ENCODE results near the gene LRRC1.

The LRRC1 gene

DNA sequence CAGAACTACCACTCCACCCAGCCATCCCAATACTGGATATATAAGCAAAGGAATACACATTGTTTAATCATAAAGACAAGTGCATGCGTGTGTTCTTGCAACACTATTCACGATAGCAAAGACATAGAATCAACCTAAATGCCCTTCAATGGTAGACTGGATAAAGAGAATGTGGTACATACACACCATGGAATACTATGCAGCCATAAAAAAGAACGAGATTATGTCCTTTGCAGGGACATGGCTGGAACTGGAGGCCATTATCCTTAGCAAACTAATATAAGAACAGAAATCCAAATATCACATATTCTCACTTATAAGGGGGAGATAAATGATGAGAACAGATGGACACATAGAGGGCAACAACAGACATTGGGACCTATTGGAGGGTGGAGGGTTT lies 156.6 kb downstream of the LRRC1 start:
- H3K27ac Mint-ChIP-seq, result no peak overlapping the region
- no peaks in the 10 kb centered on the region for H3K9me3 Mint-ChIP-seq
- no peak for DNase-seq (ENCODE audit: low spot score)
- H3K27me3 Mint-ChIP-seq (ENCODE audit: low read depth), result peaks cover 18% of the 10 kb centered on the region
- no peaks in the 10 kb centered on the region for H3K4me1 Mint-ChIP-seq (ENCODE audit: low read depth)
- no peak overlapping the region for H3K4me3 Mint-ChIP-seq
- no peaks in the 10 kb centered on the region for H3K36me3 Mint-ChIP-seq (ENCODE audit: low read depth)

DNA sequence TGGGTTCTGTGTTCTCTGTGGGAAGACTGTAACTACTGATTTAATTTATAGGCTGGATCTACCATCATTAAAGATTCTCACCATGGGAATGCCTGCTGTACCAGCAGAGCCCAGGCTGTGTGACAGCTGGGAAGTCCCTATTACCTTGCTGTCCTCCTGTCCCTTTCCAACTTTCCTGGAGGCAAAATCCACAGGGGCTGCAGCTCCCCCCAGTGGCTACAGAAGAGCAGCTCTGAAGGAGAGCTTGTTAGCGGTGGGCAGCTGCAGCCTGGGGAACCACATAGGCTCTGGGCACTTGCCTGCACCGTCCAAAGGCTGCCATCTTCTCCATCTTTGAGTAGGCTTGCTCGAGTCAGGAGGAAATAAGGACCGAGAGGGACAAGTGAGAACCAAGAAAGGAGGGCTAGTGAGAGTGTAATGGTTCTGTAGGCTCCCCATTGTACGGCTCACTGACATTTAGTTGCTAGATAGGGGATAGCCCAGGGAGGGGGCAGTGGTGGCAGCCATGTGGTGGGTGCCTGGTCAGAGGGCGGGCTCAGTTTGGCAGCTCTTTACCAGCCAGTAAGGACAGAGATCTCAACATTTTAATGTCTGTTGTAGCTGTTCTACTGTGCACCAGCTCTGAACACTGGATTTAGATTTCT lies 161.4 kb downstream of the LRRC1 start:
- no peak overlapping the region for H3K27ac Mint-ChIP-seq
- H3K27me3 Mint-ChIP-seq (ENCODE audit: low read depth), result peaks cover 6% of the 10 kb centered on the region
- no peaks in the 10 kb centered on the region for H3K9me3 Mint-ChIP-seq
- no peaks in the 10 kb centered on the region for H3K4me1 Mint-ChIP-seq (ENCODE audit: low read depth)
- no peaks in the 10 kb centered on the region for H3K36me3 Mint-ChIP-seq (ENCODE audit: low read depth)
- H3K4me3 Mint-ChIP-seq, result no peak overlapping the region
- peak; percentile 6 for DNase-seq (ENCODE audit: low spot score)

DNA sequence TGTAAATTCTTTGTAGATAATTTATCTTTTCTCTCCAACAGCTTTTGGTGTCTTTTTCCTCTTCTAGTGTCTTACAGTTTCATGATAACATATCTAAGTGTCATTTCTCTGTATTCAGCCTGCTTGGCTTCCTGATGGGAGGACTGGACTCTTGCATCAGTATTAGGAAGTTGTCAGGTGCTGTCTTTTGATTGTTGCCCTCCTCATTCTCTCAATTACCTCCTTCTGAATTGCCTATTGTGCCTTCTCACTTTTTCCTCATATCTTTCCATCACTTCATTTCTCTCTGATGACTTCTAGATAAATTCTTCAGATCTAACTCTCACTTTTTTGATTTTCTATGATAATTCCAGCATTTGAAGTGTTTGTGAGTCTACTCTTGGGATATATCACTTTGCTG lies 162.0 kb downstream of the LRRC1 start:
- H3K9me3 Mint-ChIP-seq, result no peaks in the 10 kb centered on the region
- DNase-seq (ENCODE audit: low spot score), result no peak
- no peaks in the 10 kb centered on the region for H3K4me1 Mint-ChIP-seq (ENCODE audit: low read depth)
- H3K4me3 Mint-ChIP-seq, result no peak overlapping the region
- H3K27me3 Mint-ChIP-seq (ENCODE audit: low read depth), result peaks cover 6% of the 10 kb centered on the region
- H3K27ac Mint-ChIP-seq, result no peak overlapping the region
- no peaks in the 10 kb centered on the region for H3K36me3 Mint-ChIP-seq (ENCODE audit: low read depth)

DNA sequence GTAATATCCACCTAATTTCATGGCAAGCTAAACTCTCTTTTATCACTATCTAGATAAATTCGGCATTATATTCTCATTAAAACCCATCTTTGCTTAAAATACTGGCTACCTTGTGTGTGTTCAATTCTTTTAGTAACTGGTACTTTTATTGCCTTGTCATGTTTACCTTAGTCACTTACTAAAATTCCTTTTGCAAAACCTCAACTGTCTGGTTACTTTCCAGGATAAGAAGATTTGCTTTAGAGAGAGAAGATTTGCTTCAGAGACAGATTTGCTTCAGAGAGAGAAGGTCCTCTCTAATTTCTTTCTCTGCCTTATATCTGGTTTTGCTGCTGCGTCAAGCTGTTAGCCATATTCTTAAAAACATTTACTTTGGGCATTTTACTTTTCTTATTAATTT lies 164.9 kb downstream of the LRRC1 start:
- Mint-ChIP-seq H3K36me3 (ENCODE audit: low read depth) (no peaks in the 10 kb centered on the region), H3K27ac (no peak overlapping the region), H3K27me3 (ENCODE audit: low read depth) (peaks cover 6% of the 10 kb centered on the region), H3K9me3 (no peaks in the 10 kb centered on the region), H3K4me3 (no peak overlapping the region), H3K4me1 (ENCODE audit: low read depth) (no peaks in the 10 kb centered on the region)
- DNase-seq (ENCODE audit: low spot score), result no peak

DNA sequence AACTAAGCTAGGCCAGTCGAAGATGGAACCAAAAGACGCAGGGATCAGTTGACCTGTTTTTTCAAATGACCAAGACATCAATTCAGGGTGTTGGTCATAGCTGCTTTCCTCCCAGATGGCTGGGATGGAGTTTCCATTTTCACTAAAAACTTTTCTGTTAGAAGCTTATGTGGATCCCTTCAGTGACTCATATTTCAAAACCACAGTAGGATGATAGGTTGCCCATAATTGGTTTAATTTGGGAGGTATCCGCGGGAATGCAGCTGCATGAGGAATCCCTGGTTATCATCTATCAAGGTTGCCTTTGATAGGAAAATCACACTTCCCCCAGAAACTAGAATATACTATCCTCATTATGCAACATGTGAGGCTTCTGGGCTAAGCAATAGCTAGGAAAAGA lies 165.5 kb downstream of the LRRC1 start:
- H3K36me3 Mint-ChIP-seq (ENCODE audit: low read depth), result no peaks in the 10 kb centered on the region
- no peaks in the 10 kb centered on the region for H3K4me1 Mint-ChIP-seq (ENCODE audit: low read depth)
- no peak overlapping the region for H3K4me3 Mint-ChIP-seq
- H3K27ac Mint-ChIP-seq, result no peak overlapping the region
- no peaks in the 10 kb centered on the region for H3K9me3 Mint-ChIP-seq
- no peak for DNase-seq (ENCODE audit: low spot score)
- H3K27me3 Mint-ChIP-seq (ENCODE audit: low read depth), result peaks cover 6% of the 10 kb centered on the region

DNA sequence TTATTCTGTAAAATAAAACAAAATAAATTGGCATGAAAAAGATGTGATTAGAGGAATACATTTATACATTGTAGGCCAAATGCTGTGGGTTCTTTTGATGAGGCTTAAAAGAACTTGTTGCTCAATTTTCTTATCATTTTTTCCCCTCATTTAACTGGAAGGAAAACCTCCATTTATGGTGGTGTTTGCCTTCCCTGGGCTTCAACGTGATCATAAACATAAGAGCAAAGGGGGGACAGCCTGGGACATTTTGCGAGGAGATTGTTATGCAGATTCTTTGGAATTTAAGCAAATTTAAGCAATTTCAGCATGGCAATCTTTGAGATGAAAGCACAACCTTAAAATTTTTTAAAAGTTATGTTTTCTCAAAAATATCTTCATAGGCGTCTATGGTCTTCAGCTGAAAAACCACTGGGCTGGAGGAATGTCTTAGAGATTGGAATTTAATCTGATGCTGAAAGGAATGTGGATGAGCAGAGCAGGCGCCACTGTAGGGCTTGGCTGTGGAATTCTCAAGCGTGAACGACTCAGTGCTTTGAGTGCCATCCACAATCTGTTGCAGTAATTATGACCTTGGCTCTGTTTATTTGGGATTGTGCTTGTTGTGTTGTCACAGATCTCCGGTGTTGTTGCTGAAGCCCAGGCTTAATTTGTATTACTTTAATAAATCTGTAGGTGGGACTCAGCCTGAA lies 167.0 kb downstream of the LRRC1 start:
- H3K27me3 Mint-ChIP-seq (ENCODE audit: low read depth), result peaks cover 2% of the 10 kb centered on the region
- no peaks in the 10 kb centered on the region for H3K4me1 Mint-ChIP-seq (ENCODE audit: low read depth)
- no peak overlapping the region for H3K27ac Mint-ChIP-seq
- H3K9me3 Mint-ChIP-seq, result no peaks in the 10 kb centered on the region
- H3K36me3 Mint-ChIP-seq (ENCODE audit: low read depth), result no peaks in the 10 kb centered on the region
- no peak overlapping the region for H3K4me3 Mint-ChIP-seq
- no peak for DNase-seq (ENCODE audit: low spot score)

DNA sequence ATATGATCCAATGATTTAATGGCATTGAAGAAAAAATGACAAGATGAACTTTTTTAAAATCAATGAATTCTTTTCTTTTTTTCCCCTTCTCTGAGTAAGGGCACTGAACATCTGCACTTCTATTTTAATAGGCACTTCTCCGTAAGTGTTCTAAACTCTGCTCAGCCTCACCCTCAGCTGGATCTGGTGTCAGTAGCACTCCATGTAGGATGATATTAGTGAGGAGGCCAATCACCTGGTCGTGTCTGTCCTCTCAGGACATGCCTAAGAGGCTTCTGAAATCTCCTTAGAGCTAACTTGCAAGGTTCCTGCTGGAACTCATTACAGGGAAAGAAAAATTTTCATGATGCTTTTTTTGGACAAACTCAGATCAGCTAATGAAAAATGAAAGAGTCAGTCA lies 167.8 kb downstream of the LRRC1 start:
- Mint-ChIP-seq H3K27ac (no peak overlapping the region), H3K36me3 (ENCODE audit: low read depth) (no peaks in the 10 kb centered on the region), H3K9me3 (no peaks in the 10 kb centered on the region), H3K4me1 (ENCODE audit: low read depth) (no peaks in the 10 kb centered on the region), H3K4me3 (no peak overlapping the region), H3K27me3 (ENCODE audit: low read depth) (peaks cover 2% of the 10 kb centered on the region)
- DNase-seq (ENCODE audit: low spot score), result no peak

DNA sequence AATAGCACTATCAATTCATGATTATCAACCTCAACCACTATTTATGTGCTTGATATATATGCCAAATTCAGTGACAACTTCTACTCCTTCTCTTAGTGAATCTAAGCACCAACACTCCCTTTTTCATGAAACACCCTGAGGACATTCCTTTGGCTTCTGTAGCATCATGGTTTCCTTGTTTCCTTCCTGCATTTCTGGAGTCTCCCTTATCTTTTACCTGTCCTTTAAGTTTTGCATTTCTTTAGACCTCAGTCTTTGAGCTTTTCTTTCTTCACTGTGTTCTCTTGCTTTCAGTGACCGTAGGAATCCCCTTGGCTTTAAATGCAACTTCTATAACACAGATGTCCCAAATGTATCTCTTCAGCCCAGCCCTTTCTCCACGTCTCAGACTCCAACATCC lies 172.6 kb downstream of the LRRC1 start:
- H3K4me3 Mint-ChIP-seq, result no peak overlapping the region
- H3K9me3 Mint-ChIP-seq, result no peaks in the 10 kb centered on the region
- no peaks in the 10 kb centered on the region for H3K4me1 Mint-ChIP-seq (ENCODE audit: low read depth)
- H3K27ac Mint-ChIP-seq, result no peak overlapping the region
- H3K27me3 Mint-ChIP-seq (ENCODE audit: low read depth), result peaks cover 7% of the 10 kb centered on the region
- H3K36me3 Mint-ChIP-seq (ENCODE audit: low read depth), result no peaks in the 10 kb centered on the region
- no peak for DNase-seq (ENCODE audit: low spot score)

Data from T-helper 2 cell treated with Interferon-gamma antibody and Interleukin-4, amounts not matched to agents 5 μg/mL and 100 μg/mL, for 36 hours (primary cell).